PFSK-1 (cell line): ENCODE results near the gene RNF220.

Source experiments
- FOXP2 ChIP-seq: optimal IDR thresholded peaks from 2 replicates; pipeline ENCODE3; 2011; ENCODE audit warnings: borderline replicate concordance, control low read depth, inconsistent platforms; ENCODE audit not compliant: insufficient read depth; ENCODE audit errors: extremely low read length, extremely low read depth
- POLR2AphosphoS5 ChIP-seq: IDR thresholded peaks from 2 replicates; pipeline ENCODE4 v1.6.1; 2012; ENCODE audit warnings: low read depth, mild to moderate bottlenecking, control low read depth, low read length, moderate library complexity
- SIN3A ChIP-seq: IDR thresholded peaks from 2 replicates; pipeline ENCODE4 v1.6.1; 2012; ENCODE audit warnings: mild to moderate bottlenecking, low read length, moderate library complexity, borderline replicate concordance; ENCODE audit not compliant: insufficient read depth
- TAF1 ChIP-seq: IDR thresholded peaks from 2 replicates; pipeline ENCODE4 v1.6.1; 2012; ENCODE audit warnings: low read length, control low read depth, borderline replicate concordance; ENCODE audit not compliant: insufficient read depth
- TF ChIP-seq, protein P1 (sequence below), 2 experiments: IDR thresholded peaks; 2 replicates each; pipeline versions ENCODE4 v1.6.1 to v1.8.0; 2011 to 2012; ENCODE audit warnings: low read depth in 2 of 2, low read length in 2 of 2, control low read depth in 1 of 2, inconsistent platforms in 1 of 2, mild to moderate bottlenecking in 1 of 2, moderate library complexity in 1 of 2; ENCODE audit not compliant: insufficient read depth in 1 of 2

RNF220 gene

GRCh38 chr1:44544960-44545359, 139.9 kb downstream of the RNF220 start:
- TF ChIP-seq FOXP2 (no peak), SIN3A (no peak), TAF1 (no peak), POLR2AphosphoS5 (no peak)
- TF ChIP-seq, protein P1, sequence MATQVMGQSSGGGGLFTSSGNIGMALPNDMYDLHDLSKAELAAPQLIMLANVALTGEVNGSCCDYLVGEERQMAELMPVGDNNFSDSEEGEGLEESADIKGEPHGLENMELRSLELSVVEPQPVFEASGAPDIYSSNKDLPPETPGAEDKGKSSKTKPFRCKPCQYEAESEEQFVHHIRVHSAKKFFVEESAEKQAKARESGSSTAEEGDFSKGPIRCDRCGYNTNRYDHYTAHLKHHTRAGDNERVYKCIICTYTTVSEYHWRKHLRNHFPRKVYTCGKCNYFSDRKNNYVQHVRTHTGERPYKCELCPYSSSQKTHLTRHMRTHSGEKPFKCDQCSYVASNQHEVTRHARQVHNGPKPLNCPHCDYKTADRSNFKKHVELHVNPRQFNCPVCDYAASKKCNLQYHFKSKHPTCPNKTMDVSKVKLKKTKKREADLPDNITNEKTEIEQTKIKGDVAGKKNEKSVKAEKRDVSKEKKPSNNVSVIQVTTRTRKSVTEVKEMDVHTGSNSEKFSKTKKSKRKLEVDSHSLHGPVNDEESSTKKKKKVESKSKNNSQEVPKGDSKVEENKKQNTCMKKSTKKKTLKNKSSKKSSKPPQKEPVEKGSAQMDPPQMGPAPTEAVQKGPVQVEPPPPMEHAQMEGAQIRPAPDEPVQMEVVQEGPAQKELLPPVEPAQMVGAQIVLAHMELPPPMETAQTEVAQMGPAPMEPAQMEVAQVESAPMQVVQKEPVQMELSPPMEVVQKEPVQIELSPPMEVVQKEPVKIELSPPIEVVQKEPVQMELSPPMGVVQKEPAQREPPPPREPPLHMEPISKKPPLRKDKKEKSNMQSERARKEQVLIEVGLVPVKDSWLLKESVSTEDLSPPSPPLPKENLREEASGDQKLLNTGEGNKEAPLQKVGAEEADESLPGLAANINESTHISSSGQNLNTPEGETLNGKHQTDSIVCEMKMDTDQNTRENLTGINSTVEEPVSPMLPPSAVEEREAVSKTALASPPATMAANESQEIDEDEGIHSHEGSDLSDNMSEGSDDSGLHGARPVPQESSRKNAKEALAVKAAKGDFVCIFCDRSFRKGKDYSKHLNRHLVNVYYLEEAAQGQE (IDR thresholded peaks at IDR 0.05; ENCODE audit: insufficient read depth in 1 of 2, low read depth in 2 of 2, low read length in 2 of 2): no peak

DNA sequence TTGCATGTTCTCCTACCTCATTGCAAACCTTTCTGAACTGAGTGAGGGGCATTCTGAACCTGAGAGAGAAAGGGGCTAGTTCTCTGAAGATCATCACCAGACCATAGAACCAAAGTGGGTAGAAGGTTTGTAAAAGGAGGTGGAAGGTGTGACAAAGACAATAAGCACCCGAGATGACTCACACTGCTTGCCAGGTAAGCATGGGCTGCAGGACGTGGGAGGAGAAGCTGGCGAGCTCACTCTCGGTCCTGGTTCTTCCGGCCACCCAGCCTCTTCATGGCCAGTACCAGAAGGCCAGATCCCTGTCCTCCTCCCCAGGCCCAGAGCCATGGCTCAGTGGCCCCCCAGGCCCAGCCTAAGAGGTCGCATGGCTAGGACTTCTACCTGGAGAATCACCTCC, 140.9 kb downstream of the RNF220 start:
- TF ChIP-seq TAF1 (no peak), FOXP2 (no peak), POLR2AphosphoS5 (no peak), SIN3A (no peak)
- TF ChIP-seq, protein P1 (IDR thresholded peaks at IDR 0.05; ENCODE audit: insufficient read depth in 1 of 2, low read depth in 2 of 2, low read length in 2 of 2): no peak

DNA sequence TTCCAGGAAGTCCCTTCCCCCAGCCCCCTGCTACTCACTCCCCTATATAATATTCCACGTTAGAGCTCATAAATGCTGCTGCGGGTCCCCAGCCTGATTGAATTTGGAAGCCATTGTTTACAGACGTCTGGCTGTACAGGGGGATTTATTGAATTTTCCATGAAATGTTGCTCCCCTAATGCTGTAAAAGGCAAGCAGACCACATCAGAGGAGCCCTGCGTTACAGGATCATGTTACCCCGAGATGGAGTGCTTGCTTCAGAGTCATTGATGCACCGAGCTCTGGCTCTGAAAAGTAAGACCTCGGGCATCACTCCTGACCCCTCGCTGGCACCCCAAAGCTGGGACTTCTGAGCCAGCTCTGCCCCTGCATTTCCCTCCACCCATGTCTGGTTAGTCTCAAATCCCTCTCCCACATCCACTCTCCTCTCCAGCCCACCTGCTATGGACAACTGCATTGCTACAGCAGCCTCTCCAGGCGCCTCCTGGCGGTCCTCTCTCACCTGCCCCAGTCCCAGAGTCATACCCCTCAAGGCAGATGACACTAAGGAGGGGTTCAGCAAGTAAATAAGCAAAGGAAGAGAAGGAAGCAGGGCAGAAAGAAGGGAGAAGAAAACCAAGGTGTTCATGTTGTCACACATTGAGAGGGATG, 141.5 kb downstream of the RNF220 start:
- TF ChIP-seq, protein P1 (IDR thresholded peaks at IDR 0.05; ENCODE audit: insufficient read depth in 1 of 2, low read depth in 2 of 2, low read length in 2 of 2): no peak
- TF ChIP-seq SIN3A (no peak), POLR2AphosphoS5 (no peak), FOXP2 (no peak), TAF1 (no peak)

DNA sequence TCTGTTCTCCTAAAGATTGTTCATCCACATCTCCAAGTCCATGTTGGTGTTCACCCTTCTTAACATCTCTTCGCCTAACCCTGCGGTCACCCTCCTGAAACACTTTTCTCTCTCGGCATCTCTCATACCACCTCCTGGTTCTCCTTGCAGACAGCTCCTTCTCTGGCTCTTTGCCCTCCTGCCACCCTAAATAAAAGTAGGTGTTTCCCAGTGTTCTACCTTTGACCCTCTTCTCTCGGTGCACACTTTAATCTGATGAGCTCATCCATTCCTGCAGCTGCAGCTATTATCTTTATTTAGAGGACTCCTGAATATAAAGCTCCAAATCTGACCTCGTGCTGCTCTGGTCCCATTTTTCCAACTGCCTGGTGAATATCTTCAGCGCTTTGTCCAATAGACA, 142.3 kb downstream of the RNF220 start:
- no peak for TF ChIP-seq TAF1
- TF ChIP-seq, protein P1 (IDR thresholded peaks at IDR 0.05; ENCODE audit: insufficient read depth in 1 of 2, low read depth in 2 of 2, low read length in 2 of 2): no peak
- no peak for TF ChIP-seq SIN3A
- no peak for TF ChIP-seq FOXP2
- no peak for TF ChIP-seq POLR2AphosphoS5

DNA sequence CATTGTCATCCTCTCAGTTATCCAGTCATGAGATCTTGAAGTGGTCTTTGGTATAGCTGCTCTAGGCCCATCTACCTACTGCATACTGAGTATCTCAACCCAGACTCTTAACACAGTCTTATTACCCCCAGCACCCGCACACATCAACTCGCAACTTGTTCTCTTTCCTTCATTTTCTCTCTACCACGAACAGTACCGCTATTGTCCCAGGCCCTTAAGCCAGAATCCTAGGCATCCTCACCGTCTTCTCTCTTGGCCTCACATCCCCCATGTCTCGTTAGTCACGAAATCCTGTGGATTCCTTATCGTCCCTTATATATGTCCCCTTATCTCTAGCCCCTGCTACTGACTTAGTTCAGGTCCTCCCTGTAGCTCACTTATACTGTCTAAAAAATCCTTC, 142.8 kb downstream of the RNF220 start:
- no peak for TF ChIP-seq TAF1
- TF ChIP-seq, protein P1 (IDR thresholded peaks at IDR 0.05; ENCODE audit: insufficient read depth in 1 of 2, low read depth in 2 of 2, low read length in 2 of 2): no peak
- no peak for TF ChIP-seq POLR2AphosphoS5
- no peak for TF ChIP-seq FOXP2
- no peak for TF ChIP-seq SIN3A
